Measurements from ENCODE around the gene HSD17B7.
"Not testable (repeated sequence)": the region's sequence is repeated elsewhere in the genome, so short reads cannot be mapped to it uniquely, and the experiment has no call there.

The HSD17B7 gene

GRCh38 chr1:162790303-162790984 lies at the start of gene HSD17B7:
Gene HSD17B7, plus strand, starts transcription at chr1:162790702. Its CDS starts 99 bp downstream, at chr1:162790801.
- DNase-seq (ENCODE audit: low read depth), result peak; percentile 18

- DNase-seq (ENCODE audit: low read depth), result no peak
Observed at GRCh38 chr1:162740755-162741154, 49.7 kb upstream of the HSD17B7 start.

DNA sequence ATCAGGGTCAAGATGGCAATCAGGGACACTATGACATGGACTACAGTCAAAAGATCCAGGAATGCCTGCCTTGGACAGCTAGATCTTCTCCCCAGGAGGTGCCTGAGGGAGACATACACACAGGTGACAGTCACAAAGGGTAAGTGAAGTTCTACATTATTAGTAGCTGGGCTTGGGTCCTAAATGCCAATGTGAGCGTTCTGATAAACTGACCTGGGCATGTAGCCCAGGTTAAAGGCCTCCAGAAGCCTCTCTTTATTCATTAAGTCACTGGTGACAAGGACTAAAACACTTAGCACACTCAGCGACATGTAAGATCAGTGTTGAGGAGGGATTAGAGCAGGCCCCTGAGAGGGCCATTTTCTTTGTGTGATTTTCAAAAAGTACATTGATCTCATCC lies 48.9 kb upstream of the HSD17B7 start:
- no peak for DNase-seq (ENCODE audit: low read depth)

- not testable (repeated sequence) for DNase-seq (ENCODE audit: low read depth)
Observed at GRCh38 chr1:162746264-162746942, 44.1 kb upstream of the HSD17B7 start.

DNA sequence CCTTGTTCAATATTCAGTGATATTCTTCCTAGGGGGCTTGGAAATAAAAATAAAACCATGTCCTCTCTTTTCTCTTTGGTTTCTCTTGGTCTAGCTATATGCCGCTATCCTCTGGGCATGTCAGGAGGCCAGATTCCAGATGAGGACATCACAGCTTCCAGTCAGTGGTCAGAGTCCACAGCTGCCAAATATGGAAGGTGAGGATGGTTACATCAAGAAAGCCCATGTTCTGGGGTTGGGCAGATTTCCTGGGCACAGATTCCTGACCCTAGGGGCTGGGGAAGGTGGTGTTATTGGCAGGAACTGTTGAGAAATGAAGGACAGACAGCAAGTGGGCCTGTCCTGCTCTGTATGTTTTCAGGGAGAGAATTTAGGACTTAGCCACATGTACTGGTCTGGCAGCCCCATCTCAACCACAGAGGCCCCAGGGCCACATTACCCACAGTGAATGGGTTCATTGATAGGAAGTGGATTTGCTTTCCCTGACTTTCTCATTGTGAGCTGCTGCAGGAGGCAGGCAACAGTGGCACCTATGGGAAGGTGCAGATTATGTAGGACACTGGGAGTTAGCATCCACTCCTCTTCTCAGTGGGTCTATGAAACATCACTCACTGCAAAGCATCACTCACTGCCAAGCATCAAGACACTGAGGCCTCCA lies 37.4 kb upstream of the HSD17B7 start:
- no peak for DNase-seq (ENCODE audit: low read depth)

GRCh38 chr1:162753998-162754585 lies 36.4 kb upstream of the HSD17B7 start:
- DNase-seq (ENCODE audit: low read depth), result no peak

DNA sequence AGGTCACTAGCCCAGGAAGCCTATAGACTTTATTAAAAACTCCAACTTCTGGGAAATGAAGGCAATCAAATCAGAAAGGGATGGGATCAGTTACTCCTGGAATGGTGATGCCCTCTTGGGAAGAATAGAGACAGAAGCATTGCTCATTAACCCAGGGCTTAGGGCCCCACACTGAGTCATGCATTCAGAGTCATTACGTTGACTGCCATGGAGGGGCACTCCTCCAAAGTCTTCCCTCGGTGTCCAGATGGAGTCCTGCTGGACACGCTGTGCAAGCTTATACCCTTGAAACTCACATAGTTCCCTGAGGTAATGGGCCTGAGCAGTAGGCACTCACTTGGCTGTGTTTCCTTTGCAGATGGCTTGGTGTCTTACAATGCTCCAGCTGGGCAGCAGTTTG lies 35.2 kb upstream of the HSD17B7 start:
- no peak for DNase-seq (ENCODE audit: low read depth)

GRCh38 chr1:162756523-162756922 lies 34.0 kb upstream of the HSD17B7 start:
- DNase-seq (ENCODE audit: low read depth), result no peak

DNA sequence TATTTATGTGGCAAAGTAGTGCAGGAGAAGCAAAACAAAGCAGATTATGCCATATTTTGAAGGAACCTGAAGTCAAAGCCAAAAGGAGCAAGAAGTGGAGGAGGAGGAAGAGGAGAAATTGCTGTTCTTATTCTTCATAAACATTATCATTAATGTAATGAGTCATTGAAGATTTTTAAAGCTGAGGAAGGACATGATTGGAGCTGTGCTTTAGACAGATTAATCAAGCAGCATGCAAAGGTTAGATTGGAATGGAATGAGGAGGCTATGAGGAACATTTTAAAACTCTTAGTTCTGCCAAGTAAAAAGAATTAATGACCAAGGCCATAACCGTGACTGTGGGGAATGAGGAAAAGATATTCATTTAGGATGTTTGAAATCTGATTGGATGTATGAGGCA lies 33.0 kb upstream of the HSD17B7 start:
- no peak for DNase-seq (ENCODE audit: low read depth)

GRCh38 chr1:162765788-162766187 lies 24.7 kb upstream of the HSD17B7 start:
- DNase-seq (ENCODE audit: low read depth), result no peak

- DNase-seq (ENCODE audit: low read depth), result peak; percentile 83
Observed at GRCh38 chr1:162772571-162773154, 17.8 kb upstream of the HSD17B7 start.

GRCh38 chr1:162774007-162774406 lies 16.5 kb upstream of the HSD17B7 start:
- no peak for DNase-seq (ENCODE audit: low read depth)

DNA sequence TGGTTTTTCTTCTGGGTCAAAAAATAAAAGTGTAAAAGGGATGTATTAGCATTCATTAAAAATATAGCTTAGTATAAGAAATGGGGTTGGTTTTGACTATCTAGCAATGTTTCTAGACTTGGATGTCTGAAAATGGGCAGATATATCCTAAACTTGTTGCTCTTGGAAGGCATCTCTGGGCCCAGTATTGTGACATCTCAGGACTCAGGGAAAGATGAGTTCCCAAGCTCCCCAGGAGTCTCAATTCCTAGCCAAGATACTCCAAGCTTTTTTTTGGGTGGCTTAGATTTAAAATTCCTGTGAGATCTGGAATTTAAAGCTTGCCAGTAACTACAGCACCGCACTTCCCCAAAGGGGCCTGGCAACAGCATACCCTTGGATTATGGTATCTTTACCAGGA lies 11.5 kb upstream of the HSD17B7 start:
- no peak for DNase-seq (ENCODE audit: low read depth)

DNA sequence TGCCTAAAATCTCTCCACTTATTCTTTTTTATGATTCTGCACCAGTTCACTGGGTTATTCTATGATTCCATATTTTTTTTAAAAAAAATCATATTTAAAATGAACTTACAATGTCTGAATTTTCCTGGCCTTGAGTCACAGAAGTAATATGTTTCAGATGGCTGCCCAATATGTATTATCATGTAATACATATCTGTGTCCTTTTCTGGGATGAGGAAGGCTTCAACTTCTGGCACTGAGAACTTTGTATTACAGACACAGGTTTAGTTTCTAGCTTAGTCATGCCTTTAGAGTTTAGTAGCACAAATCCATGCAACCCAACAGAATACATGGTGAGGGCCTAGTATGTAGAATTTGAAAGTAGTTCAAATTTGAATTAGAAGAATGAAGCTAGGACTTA lies 7.8 kb upstream of the HSD17B7 start:
- no peak for DNase-seq (ENCODE audit: low read depth)

- DNase-seq (ENCODE audit: low read depth), result not testable (repeated sequence)
Observed at GRCh38 chr1:162784926-162785325, 5.6 kb upstream of the HSD17B7 start.

DNA sequence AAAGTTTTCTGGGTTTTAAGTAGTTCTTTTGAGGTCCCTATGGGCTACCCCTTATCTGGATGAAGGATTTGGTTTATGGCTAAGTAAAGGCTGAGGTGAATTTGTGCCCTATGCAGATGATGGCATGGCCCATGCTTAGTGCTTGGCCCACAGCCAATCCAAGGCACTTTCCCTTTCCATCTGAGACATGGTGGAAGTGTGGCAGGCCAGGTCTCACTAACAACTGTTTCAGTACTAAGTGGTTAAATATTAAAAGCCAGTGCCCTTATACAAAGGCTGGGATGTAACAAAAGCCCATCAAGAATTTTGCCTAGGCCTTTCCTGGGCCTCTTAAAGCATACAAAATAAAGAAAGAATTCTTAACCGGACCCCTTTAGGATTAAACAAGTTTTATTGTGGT lies 1.7 kb upstream of the HSD17B7 start:
- not testable (repeated sequence) for DNase-seq (ENCODE audit: low read depth)

DNA sequence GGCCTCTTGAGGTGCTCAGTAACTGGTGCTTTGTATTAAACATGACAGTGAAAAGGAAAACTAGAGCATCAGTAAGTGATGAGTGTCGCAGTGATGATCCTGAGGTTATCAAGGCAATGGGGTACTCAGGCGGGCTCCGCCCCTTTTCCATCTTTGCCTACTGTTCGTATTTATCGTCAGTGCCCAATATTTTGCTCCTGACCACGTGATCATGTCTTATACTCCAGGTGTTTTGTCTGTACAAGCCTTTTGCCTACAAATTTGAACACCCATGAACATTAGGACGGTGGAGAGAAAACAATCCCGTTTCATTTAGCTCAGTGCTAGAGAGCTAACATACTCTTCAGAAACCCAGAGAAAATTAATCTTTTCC lies 469 bp downstream of the HSD17B7 start:
- DNase-seq (ENCODE audit: low read depth), result not testable (repeated sequence)

- DNase-seq (ENCODE audit: low read depth), result not testable (repeated sequence)
Observed at GRCh38 chr1:162794284-162794683, 3.8 kb downstream of the HSD17B7 start.

GRCh38 chr1:162796617-162797279 lies 6.2 kb downstream of the HSD17B7 start:
- DNase-seq (ENCODE audit: low read depth), result not testable (repeated sequence)

DNA sequence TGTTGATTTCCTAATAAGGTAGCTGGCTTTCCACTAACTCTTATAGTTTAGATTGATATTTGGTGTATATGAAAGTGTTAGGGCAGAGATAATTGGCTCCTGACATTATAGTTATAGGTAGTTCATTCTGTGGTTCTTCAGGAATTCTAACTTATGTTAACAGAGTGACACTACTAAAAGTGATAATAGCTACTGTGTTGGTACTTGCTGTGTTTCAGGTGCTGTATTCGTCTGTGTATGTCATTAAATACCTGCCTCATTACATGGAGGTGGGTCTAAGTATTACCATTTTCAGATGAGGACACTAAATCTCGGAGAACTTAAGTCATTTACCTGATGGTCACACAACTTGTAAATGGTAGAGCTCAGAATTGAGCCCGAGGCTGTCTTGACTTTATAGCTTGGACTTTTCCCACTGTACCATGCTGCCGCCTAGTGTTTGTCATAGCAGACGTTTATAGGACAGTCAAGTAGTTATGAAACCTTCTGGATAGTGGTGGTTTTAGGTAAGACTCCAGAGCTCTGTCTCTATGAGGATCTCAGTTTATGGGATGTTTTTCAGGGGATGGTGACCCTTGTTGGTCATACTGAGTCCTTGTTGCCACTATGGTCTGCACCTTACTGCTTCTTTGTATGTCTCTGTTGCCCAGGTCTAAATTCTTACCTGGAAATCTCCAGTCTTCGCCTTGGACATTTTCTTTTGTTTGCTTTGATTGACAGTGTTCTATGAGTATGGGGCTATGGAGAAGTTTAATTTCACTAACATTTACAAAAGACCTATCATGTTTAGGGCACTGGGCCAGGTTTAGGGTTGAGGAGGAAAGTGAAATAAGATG lies 9.7 kb downstream of the HSD17B7 start:
- DNase-seq (ENCODE audit: low read depth), result peak; percentile 58

DNA sequence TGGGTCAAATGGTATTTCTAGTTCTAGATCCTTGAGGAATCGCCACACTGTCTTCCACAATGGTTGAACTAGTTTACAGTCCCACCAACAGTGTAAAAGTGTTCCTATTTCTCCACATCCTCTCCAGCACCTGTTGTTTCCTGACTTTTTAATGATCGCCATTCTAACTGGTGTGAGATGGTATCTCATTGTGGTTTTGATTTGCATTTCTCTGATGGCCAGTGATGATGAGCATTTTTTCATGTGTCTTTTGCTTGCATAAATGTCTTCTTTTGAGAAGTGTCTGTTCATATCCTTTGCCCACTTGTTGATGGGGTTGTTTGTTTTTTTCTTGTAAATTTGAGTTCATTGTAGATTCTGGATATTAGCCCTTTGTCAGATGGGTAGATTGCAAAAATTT lies 17.0 kb downstream of the HSD17B7 start:
- DNase-seq (ENCODE audit: low read depth), result not testable (repeated sequence)

Measured in stromal cell of bone marrow (primary cell).